ENCODE results near the gene C9.
A peak's percentile ranks its signal among the peaks of the same experiment; 100 is the strongest.
"Not testable (repeated sequence)": the region's sequence is repeated elsewhere in the genome, so short reads cannot be mapped to it uniquely, and the experiment has no call there.

Gene C9

GRCh38 chr5:39282561-39282960, 81.7 kb downstream of the C9 start:
- DNase-seq (ENCODE audit: extremely low read depth, insufficient read length), result no peak
- Histone ChIP-seq H3K36me3 (ENCODE audit: control insufficient read depth, insufficient read depth, low read length) (no peaks in the 10 kb centered on the region), H3K27me3 (replicated peaks; ENCODE audit: control insufficient read depth, insufficient read depth, low read length) (no peaks in the 10 kb centered on the region), H3K4me3 (replicated peaks; ENCODE audit: low read depth, low read length) (no peak overlapping the region)
- TF ChIP-seq CTCF (IDR thresholded peaks at IDR 0.05; ENCODE audit: insufficient read depth, low read length, poor library complexity, severe bottlenecking), result no peak

GRCh38 chr5:39275865-39276264, 88.4 kb downstream of the C9 start:
- H3K36me3 ChIP-seq (ENCODE audit: control insufficient read depth, insufficient read depth, low read length); H3K27me3 ChIP-seq (replicated peaks; ENCODE audit: control insufficient read depth, insufficient read depth, low read length); DNase-seq (ENCODE audit: extremely low read depth, insufficient read length); H3K4me3 ChIP-seq (replicated peaks; ENCODE audit: low read depth, low read length): not testable (repeated sequence)

- Histone ChIP-seq H3K4me3 (replicated peaks; ENCODE audit: low read depth, low read length) (no peak overlapping the region; the same call in 1 of the 2 replicates), H3K36me3 (ENCODE audit: control insufficient read depth, insufficient read depth, low read length) (no peaks in the 10 kb centered on the region), H3K27me3 (replicated peaks; ENCODE audit: control insufficient read depth, insufficient read depth, low read length) (no peaks in the 10 kb centered on the region)
- TF ChIP-seq CTCF (IDR thresholded peaks at IDR 0.05; ENCODE audit: insufficient read depth, low read length, poor library complexity, severe bottlenecking), result no peak
- DNase-seq (ENCODE audit: extremely low read depth, insufficient read length), result peak; percentile 18
Measured at GRCh38 chr5:39274398-39275085, 89.8 kb downstream of the C9 start.

GRCh38 chr5:39273314-39273954, 90.9 kb downstream of the C9 start:
- DNase-seq (ENCODE audit: extremely low read depth, insufficient read length), result no peak
- no peak for TF ChIP-seq CTCF (IDR thresholded peaks at IDR 0.05; ENCODE audit: insufficient read depth, low read length, poor library complexity, severe bottlenecking)
- Histone ChIP-seq H3K4me3 (replicated peaks; ENCODE audit: low read depth, low read length) (no peak overlapping the region), H3K36me3 (ENCODE audit: control insufficient read depth, insufficient read depth, low read length) (no peaks in the 10 kb centered on the region), H3K27me3 (replicated peaks; ENCODE audit: control insufficient read depth, insufficient read depth, low read length) (no peaks in the 10 kb centered on the region)

- not testable (repeated sequence) for H3K4me3 ChIP-seq (replicated peaks; ENCODE audit: low read depth, low read length); H3K36me3 ChIP-seq (ENCODE audit: control insufficient read depth, insufficient read depth, low read length); DNase-seq (ENCODE audit: extremely low read depth, insufficient read length); H3K27me3 ChIP-seq (replicated peaks; ENCODE audit: control insufficient read depth, insufficient read depth, low read length)
Measured at GRCh38 chr5:39272869-39273231, 91.4 kb downstream of the C9 start.

GRCh38 chr5:39270225-39270848, 94.0 kb downstream of the C9 start:
- Histone ChIP-seq H3K4me3 (replicated peaks; ENCODE audit: low read depth, low read length) (peak overlapping the region; percentile 15), H3K27me3 (replicated peaks; ENCODE audit: control insufficient read depth, insufficient read depth, low read length) (no peaks in the 10 kb centered on the region), H3K36me3 (ENCODE audit: control insufficient read depth, insufficient read depth, low read length) (no peaks in the 10 kb centered on the region)
- no peak for TF ChIP-seq CTCF (IDR thresholded peaks at IDR 0.05; ENCODE audit: insufficient read depth, low read length, poor library complexity, severe bottlenecking)
- DNase-seq (ENCODE audit: extremely low read depth, insufficient read length), result peak; percentile 15

Data from GM06990 (cell line).